GM12892 (cell line): ENCODE measurements around the gene TBC1D13.

ENCODE experiments used
- POLR2A ChIP-seq: IDR thresholded peaks from 2 replicates; pipeline ENCODE4 v1.6.1; 2011; ENCODE audit warnings: low read depth, low read length, control low read depth
- POLR2AphosphoS5 ChIP-seq: IDR thresholded peaks from 2 replicates; pipeline ENCODE4 v1.6.1; 2011; ENCODE audit warnings: low read depth, low read length, control low read depth

GRCh38 chr9:128802482-128802881 is 15.4 kb downstream of the TBC1D13 start:
- TF ChIP-seq POLR2A (no peak), POLR2AphosphoS5 (no peak)
